ENCODE data around the gene NFATC2IP. TPM values are rescaled to one million over a fixed set of nuclear protein-coding genes. Genes with fewer than 3 reads are reported as not detected.

Gene NFATC2IP
- polyA plus RNA-seq, 1 experiment, result 22.3 TPM

DNA sequence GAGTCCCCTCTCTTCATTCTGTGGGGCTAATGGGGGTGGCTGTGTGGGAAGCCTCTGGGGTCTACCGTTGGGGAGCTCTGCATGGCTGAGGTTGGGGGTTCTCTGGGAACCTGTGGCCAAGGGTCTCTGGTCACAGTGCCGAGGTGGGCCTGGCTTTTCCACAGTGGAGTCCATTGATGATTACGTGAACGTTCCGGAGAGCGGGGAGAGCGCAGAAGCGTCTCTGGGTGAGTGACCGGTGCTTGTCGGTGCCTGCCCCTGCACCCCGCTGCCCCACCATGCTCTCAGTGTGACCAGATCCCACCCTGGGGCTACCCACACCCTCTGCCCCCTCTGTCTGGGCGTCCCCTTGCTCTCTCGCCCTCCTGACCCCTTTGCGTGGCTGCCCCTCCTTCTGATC lies 38.6 kb downstream of the NFATC2IP start:
- TF ChIP-seq, protein P1, sequence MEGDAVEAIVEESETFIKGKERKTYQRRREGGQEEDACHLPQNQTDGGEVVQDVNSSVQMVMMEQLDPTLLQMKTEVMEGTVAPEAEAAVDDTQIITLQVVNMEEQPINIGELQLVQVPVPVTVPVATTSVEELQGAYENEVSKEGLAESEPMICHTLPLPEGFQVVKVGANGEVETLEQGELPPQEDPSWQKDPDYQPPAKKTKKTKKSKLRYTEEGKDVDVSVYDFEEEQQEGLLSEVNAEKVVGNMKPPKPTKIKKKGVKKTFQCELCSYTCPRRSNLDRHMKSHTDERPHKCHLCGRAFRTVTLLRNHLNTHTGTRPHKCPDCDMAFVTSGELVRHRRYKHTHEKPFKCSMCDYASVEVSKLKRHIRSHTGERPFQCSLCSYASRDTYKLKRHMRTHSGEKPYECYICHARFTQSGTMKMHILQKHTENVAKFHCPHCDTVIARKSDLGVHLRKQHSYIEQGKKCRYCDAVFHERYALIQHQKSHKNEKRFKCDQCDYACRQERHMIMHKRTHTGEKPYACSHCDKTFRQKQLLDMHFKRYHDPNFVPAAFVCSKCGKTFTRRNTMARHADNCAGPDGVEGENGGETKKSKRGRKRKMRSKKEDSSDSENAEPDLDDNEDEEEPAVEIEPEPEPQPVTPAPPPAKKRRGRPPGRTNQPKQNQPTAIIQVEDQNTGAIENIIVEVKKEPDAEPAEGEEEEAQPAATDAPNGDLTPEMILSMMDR (IDR thresholded peaks at IDR 0.05; ENCODE audit: low read depth, low read length), result no peak
- Histone ChIP-seq H3K9me3 (ENCODE audit: control insufficient read depth, insufficient read depth, low read length) (peaks cover 14% of the 10 kb centered on the region), H3K4me3 (ENCODE audit: low read depth, low read length) (no peak overlapping the region), H3K27ac (ENCODE audit: low read depth, low read length) (no peak overlapping the region), H3K27me3 (ENCODE audit: control insufficient read depth, insufficient read depth, low read length) (no peaks in the 10 kb centered on the region)
- CTCF ChIA-PET, result no interaction called here
- POLR2A ChIA-PET, result no interaction called here
- DNase-seq (ENCODE audit: low read depth, low spot score), result no peak

DNA sequence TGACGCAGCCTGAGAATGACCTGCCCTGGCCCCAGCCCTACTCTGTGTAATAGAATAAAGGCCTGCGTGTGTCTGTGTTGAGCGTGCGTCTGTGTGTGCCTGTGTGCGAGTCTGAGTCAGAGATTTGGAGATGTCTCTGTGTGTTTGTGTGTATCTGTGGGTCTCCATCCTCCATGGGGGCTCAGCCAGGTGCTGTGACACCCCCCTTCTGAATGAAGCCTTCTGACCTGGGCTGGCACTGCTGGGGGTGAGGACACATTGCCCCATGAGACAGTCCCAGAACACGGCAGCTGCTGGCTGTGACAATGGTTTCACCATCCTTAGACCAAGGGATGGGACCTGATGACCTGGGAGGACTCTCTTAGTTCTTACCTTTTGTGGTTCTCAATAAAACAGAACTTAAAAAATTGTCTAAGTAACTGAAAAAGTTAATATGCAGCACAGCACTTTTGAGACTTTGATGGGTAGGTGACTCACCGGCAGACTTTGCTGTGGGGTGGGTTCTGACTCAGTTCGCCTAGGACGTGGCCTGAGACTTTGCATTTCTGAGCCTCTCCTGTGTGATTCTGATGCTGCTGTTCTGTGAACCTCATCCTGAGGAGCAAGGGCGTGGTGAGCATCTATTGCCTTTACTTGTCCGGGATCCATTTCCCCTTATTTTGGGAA lies 39.8 kb downstream of the NFATC2IP start:
- TF ChIP-seq, protein P1 (IDR thresholded peaks at IDR 0.05; ENCODE audit: low read depth, low read length), result no peak
- Histone ChIP-seq H3K27ac (ENCODE audit: low read depth, low read length) (no peak overlapping the region), H3K9me3 (ENCODE audit: control insufficient read depth, insufficient read depth, low read length) (peaks cover 14% of the 10 kb centered on the region), H3K27me3 (ENCODE audit: control insufficient read depth, insufficient read depth, low read length) (no peaks in the 10 kb centered on the region), H3K4me3 (ENCODE audit: low read depth, low read length) (no peak overlapping the region)
- ChIA-PET CTCF (no interaction called here), POLR2A (no interaction called here)
- DNase-seq (ENCODE audit: low read depth, low spot score), result no peak

DNA sequence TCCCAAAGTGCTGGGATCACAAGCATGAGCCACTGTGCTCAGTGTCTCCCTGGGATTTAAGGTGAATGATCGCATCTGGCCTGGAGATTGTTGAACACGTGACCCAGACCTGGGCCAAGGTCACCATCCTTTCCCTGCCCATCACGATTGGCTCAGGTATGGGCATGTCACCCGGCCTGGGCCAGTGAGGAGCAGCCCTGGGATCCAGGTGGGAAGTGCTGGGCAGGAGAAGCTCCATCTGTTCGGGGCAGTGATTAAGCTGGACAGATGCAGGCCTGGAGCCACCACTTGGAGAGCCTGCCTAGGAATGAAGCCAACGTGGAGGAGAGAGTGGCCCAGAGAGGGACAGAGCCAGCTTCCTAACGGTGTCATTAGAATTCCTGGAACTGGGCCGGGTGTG lies 41.0 kb downstream of the NFATC2IP start:
- ChIA-PET CTCF (no interaction called here), POLR2A (no interaction called here)
- DNase-seq (ENCODE audit: low read depth, low spot score), result no peak
- no peaks in the 10 kb centered on the region for H3K27me3 ChIP-seq (ENCODE audit: control insufficient read depth, insufficient read depth, low read length)
- H3K4me3 ChIP-seq (ENCODE audit: low read depth, low read length), result no peak overlapping the region
- TF ChIP-seq, protein P1 (IDR thresholded peaks at IDR 0.05; ENCODE audit: low read depth, low read length), result no peak
- peaks cover 8% of the 10 kb centered on the region for H3K9me3 ChIP-seq (ENCODE audit: control insufficient read depth, insufficient read depth, low read length)
- no peak overlapping the region for H3K27ac ChIP-seq (ENCODE audit: low read depth, low read length)

DNA sequence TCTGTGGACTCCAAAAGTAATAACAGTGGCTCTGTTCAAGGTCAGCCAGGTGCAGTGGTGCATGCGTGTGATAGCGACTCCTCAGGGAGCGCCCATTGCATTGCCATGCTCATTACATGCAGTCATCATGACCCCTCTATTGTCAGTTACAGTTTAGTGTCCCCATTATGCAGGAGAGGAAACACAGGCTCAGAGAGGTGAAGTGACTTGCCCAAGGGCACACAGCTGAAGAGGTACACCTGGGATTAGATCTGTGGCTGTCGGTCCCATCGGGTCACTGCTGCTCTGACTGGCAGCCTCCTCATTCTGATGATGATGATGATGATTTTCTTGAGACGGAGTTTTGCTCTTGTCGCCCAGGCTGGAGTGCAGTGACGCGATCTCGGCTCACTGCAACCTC lies 41.8 kb downstream of the NFATC2IP start:
- DNase-seq (ENCODE audit: low read depth, low spot score), result no peak
- H3K27ac ChIP-seq (ENCODE audit: low read depth, low read length), result no peak overlapping the region
- H3K27me3 ChIP-seq (ENCODE audit: control insufficient read depth, insufficient read depth, low read length), result no peaks in the 10 kb centered on the region
- CTCF ChIA-PET, result no interaction called here
- POLR2A ChIA-PET, result interaction anchor here (0.6 kb wide), 1 partner anchor 21 kb away, joined by 3 read pairs; no protein-coding TSS in a partner anchor
- TF ChIP-seq, protein P1 (IDR thresholded peaks at IDR 0.05; ENCODE audit: low read depth, low read length), result no peak
- no peak overlapping the region for H3K4me3 ChIP-seq (ENCODE audit: low read depth, low read length)
- no peaks in the 10 kb centered on the region; the same call in 1 of the 2 replicates for H3K9me3 ChIP-seq (ENCODE audit: control insufficient read depth, insufficient read depth, low read length)

DNA sequence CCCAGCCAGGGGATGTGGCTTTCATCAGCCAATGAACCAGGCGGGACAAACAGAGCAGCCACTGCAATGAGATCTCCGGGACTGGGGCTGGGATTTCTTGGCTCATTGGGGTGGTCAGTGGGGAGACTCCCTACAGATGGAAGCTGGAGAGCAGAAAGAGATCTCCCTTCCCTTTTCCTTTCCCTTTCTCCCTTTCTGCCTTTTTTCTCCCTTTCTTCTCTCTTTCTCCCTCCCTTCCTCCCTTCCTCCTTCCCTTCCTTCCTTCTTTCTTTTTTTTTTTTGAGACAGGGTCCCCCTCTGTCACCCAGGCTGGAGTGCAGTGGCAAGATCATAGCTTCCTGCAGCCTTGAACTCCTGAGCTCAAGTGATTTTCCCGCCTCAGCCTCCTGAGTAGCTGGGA lies 48.1 kb downstream of the NFATC2IP start:
- H3K27me3 ChIP-seq (ENCODE audit: control insufficient read depth, insufficient read depth, low read length), result peaks cover 4% of the 10 kb centered on the region
- POLR2A ChIA-PET, result no interaction called here
- no peak overlapping the region for H3K4me3 ChIP-seq (ENCODE audit: low read depth, low read length)
- H3K9me3 ChIP-seq (ENCODE audit: control insufficient read depth, insufficient read depth, low read length), result no peaks in the 10 kb centered on the region
- no peak for DNase-seq (ENCODE audit: low read depth, low spot score)
- CTCF ChIA-PET, result interaction anchor here (0.8 kb wide), 1 partner anchor 11 kb away, joined by 4 read pairs; no protein-coding TSS in a partner anchor
- TF ChIP-seq, protein P1 (IDR thresholded peaks at IDR 0.05; ENCODE audit: low read depth, low read length), result no peak
- H3K27ac ChIP-seq (ENCODE audit: low read depth, low read length), result no peak overlapping the region

Data from AG04450 (cell line).